Measurements from ENCODE around the gene BRCA2.
A peak's percentile ranks its signal among the peaks of the same experiment; 100 is the strongest.

Gene BRCA2

GRCh38 chr13:32282096-32282711 lies 33.1 kb upstream of the BRCA2 start:
- Histone ChIP-seq H3K27ac (ENCODE audit: low read depth, low read length) (no peak overlapping the region), H3K9ac (ENCODE audit: low read length in 5 of 5) (no peak overlapping the region), H3K27me3 (ENCODE audit: control insufficient read depth in 5 of 5, insufficient read depth in 4 of 5, low read length in 5 of 5) (no peaks in the 10 kb centered on the region), H3K4me3 (ENCODE audit: low read depth in 1 of 5, low read length in 5 of 5) (no peak overlapping the region), H3K4me1 (ENCODE audit: control insufficient read depth in 5 of 5, insufficient read depth in 5 of 5, low read length in 5 of 5) (peaks cover 0 to 15% (median 10%) of the 10 kb centered on the region in 5 donors), H3K36me3 (ENCODE audit: control insufficient read depth in 5 of 5, insufficient read depth in 5 of 5, low read length in 5 of 5) (peaks cover 12 to 40% (median 24%) of the 10 kb centered on the region in 5 donors), H3K9me3 (ENCODE audit: control insufficient read depth in 5 of 5, low read length in 5 of 5) (no peaks in the 10 kb centered on the region)

GRCh38 chr13:32284927-32285632 lies 30.2 kb upstream of the BRCA2 start:
- Histone ChIP-seq H3K27ac (ENCODE audit: low read depth, low read length) (peak overlapping the region; percentile 61), H3K36me3 (ENCODE audit: control insufficient read depth in 5 of 5, insufficient read depth in 5 of 5, low read length in 5 of 5) (peaks cover 0 to 20% (median 9%) of the 10 kb centered on the region in 5 donors), H3K27me3 (ENCODE audit: control insufficient read depth in 5 of 5, insufficient read depth in 4 of 5, low read length in 5 of 5) (no peaks in the 10 kb centered on the region), H3K9ac (ENCODE audit: low read length in 5 of 5) (no peak overlapping the region), H3K9me3 (ENCODE audit: control insufficient read depth in 5 of 5, low read length in 5 of 5) (no peaks in the 10 kb centered on the region), H3K4me1 (ENCODE audit: control insufficient read depth in 5 of 5, insufficient read depth in 5 of 5, low read length in 5 of 5) (peaks cover 0 to 15% (median 10%) of the 10 kb centered on the region in 5 donors), H3K4me3 (ENCODE audit: low read depth in 1 of 5, low read length in 5 of 5) (no peak overlapping the region)

- Histone ChIP-seq H3K4me1 (ENCODE audit: control insufficient read depth in 5 of 5, insufficient read depth in 5 of 5, low read length in 5 of 5) (peaks cover 0 to 15% (median 10%) of the 10 kb centered on the region in 5 donors), H3K27ac (ENCODE audit: low read depth, low read length) (peak overlapping the region; percentile 61), H3K9me3 (ENCODE audit: control insufficient read depth in 5 of 5, low read length in 5 of 5) (no peaks in the 10 kb centered on the region), H3K9ac (ENCODE audit: low read length in 5 of 5) (no peak overlapping the region), H3K4me3 (ENCODE audit: low read depth in 1 of 5, low read length in 5 of 5) (no peak overlapping the region), H3K27me3 (ENCODE audit: control insufficient read depth in 5 of 5, insufficient read depth in 4 of 5, low read length in 5 of 5) (no peaks in the 10 kb centered on the region), H3K36me3 (ENCODE audit: control insufficient read depth in 5 of 5, insufficient read depth in 5 of 5, low read length in 5 of 5) (peaks cover 0 to 18% (median 9%) of the 10 kb centered on the region in 5 donors)
Measured at GRCh38 chr13:32285633-32285965, 29.7 kb upstream of the BRCA2 start.

- Histone ChIP-seq H3K9ac (ENCODE audit: low read length in 5 of 5) (no peak overlapping the region), H3K36me3 (ENCODE audit: control insufficient read depth in 5 of 5, insufficient read depth in 5 of 5, low read length in 5 of 5) (peaks cover 0 to 18% (median 15%) of the 10 kb centered on the region in 5 donors), H3K4me1 (ENCODE audit: control insufficient read depth in 5 of 5, insufficient read depth in 5 of 5, low read length in 5 of 5) (peaks cover 0 to 4% (median 0%) of the 10 kb centered on the region in 5 donors), H3K27ac (ENCODE audit: low read depth, low read length) (no peak overlapping the region), H3K4me3 (ENCODE audit: low read depth in 1 of 5, low read length in 5 of 5) (no peak overlapping the region), H3K27me3 (ENCODE audit: control insufficient read depth in 5 of 5, insufficient read depth in 4 of 5, low read length in 5 of 5) (peaks cover 0 to 6% (median 0%) of the 10 kb centered on the region in 5 donors), H3K9me3 (ENCODE audit: control insufficient read depth in 5 of 5, low read length in 5 of 5) (no peaks in the 10 kb centered on the region)
Measured at GRCh38 chr13:32297206-32297605, 18.1 kb upstream of the BRCA2 start.

DNA sequence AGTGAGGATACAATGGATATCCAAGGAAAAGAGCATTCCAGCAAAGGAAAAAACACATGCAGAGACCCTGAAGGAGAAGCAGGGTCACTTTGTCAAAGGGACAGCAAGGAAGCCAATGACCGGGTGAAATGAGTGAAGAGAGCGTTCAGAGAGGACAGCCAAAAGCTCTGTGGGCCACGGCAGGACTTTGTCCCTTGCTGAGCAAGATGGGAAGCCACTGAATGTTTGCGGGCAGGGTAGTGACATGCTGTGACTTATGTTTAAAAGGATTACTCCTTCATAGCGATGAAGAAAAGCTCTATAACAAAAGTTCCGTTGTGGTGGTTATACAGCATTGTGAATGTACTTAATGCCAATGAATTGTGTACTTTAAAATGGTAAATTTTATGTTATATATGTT lies 16.6 kb upstream of the BRCA2 start:
- Histone ChIP-seq H3K4me1 (ENCODE audit: control insufficient read depth in 5 of 5, insufficient read depth in 5 of 5, low read length in 5 of 5) (peaks cover 0 to 4% (median 0%) of the 10 kb centered on the region in 5 donors), H3K4me3 (ENCODE audit: low read depth in 1 of 5, low read length in 5 of 5) (no peak overlapping the region), H3K36me3 (ENCODE audit: control insufficient read depth in 5 of 5, insufficient read depth in 5 of 5, low read length in 5 of 5) (peaks cover 0 to 18% (median 15%) of the 10 kb centered on the region in 5 donors), H3K27ac (ENCODE audit: low read depth, low read length) (no peak overlapping the region), H3K27me3 (ENCODE audit: control insufficient read depth in 5 of 5, insufficient read depth in 4 of 5, low read length in 5 of 5) (peaks cover 0 to 6% (median 0%) of the 10 kb centered on the region in 5 donors), H3K9ac (ENCODE audit: low read length in 5 of 5) (no peak overlapping the region), H3K9me3 (ENCODE audit: control insufficient read depth in 5 of 5, low read length in 5 of 5) (no peaks in the 10 kb centered on the region)

DNA sequence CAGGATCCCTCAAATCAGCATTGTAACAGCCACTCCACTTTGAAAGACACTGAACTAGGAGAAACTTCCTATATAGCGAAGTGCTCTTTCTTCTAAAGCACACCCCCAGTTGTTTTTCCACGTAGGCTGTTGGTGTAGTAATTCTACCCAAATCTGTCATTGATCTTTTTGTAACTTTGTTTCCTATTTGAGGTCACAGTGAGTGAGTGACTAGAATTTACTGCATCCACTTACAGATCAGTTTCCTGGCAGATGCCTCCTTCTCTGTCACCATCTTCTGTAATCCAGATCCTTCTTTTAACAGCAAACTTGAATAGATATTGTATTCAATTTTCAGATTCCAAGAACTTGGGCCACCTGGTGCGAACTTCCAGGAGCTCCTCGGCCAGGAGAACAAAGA lies 15.4 kb upstream of the BRCA2 start:
- Histone ChIP-seq H3K27ac (ENCODE audit: low read depth, low read length) (no peak overlapping the region), H3K4me3 (ENCODE audit: low read depth in 1 of 5, low read length in 5 of 5) (no peak overlapping the region), H3K36me3 (ENCODE audit: control insufficient read depth in 5 of 5, insufficient read depth in 5 of 5, low read length in 5 of 5) (peaks cover 0 to 13% (median 8%) of the 10 kb centered on the region in 5 donors), H3K27me3 (ENCODE audit: control insufficient read depth in 5 of 5, insufficient read depth in 4 of 5, low read length in 5 of 5) (peaks cover 0 to 6% (median 0%) of the 10 kb centered on the region in 5 donors), H3K9ac (ENCODE audit: low read length in 5 of 5) (no peak overlapping the region), H3K9me3 (ENCODE audit: control insufficient read depth in 5 of 5, low read length in 5 of 5) (no peaks in the 10 kb centered on the region), H3K4me1 (ENCODE audit: control insufficient read depth in 5 of 5, insufficient read depth in 5 of 5, low read length in 5 of 5) (peaks cover 0 to 4% (median 0%) of the 10 kb centered on the region in 5 donors)

- H3K27ac ChIP-seq (ENCODE audit: low read depth, low read length): no peak overlapping the region
- H3K4me1 ChIP-seq (ENCODE audit: control insufficient read depth in 5 of 5, insufficient read depth in 5 of 5, low read length in 5 of 5): peaks cover 0 to 4% (median 0%) of the 10 kb centered on the region in 5 donors
- H3K4me3 ChIP-seq (ENCODE audit: low read depth in 1 of 5, low read length in 5 of 5): no peak overlapping the region
- H3K36me3 ChIP-seq (ENCODE audit: control insufficient read depth in 5 of 5, insufficient read depth in 5 of 5, low read length in 5 of 5): peaks cover 0 to 9% (median 4%) of the 10 kb centered on the region in 5 donors
- H3K9me3 ChIP-seq (ENCODE audit: control insufficient read depth in 5 of 5, low read length in 5 of 5): no peaks in the 10 kb centered on the region
- H3K27me3 ChIP-seq (ENCODE audit: control insufficient read depth in 5 of 5, insufficient read depth in 4 of 5, low read length in 5 of 5): peaks cover 0 to 6% (median 0%) of the 10 kb centered on the region in 5 donors
- no peak overlapping the region for H3K9ac ChIP-seq (ENCODE audit: low read length in 5 of 5)
Measured at GRCh38 chr13:32300406-32300805, 14.9 kb upstream of the BRCA2 start.

DNA sequence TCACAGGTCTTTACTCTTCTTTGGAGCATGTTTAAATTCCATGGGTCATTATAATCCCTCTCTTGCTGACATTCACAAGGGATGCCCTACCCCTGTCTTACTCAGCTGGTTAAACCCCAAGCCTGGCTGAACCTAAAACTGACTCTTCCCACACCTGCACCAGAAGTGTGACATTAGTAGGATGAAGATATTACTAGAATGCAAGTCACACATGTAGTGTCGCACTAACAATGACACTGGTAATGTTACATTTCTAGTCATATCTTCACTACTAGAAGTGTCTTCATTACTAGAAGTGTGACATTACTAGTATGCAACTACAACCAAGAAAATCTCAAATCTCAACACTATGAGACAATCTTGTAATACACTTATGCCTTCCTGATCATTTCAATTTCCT lies 14.4 kb upstream of the BRCA2 start:
- H3K27me3 ChIP-seq (ENCODE audit: control insufficient read depth in 5 of 5, insufficient read depth in 4 of 5, low read length in 5 of 5): peaks cover 0 to 6% (median 0%) of the 10 kb centered on the region in 5 donors
- peaks cover 0 to 4% (median 2%) of the 10 kb centered on the region in 5 donors for H3K36me3 ChIP-seq (ENCODE audit: control insufficient read depth in 5 of 5, insufficient read depth in 5 of 5, low read length in 5 of 5)
- peaks cover 0 to 4% (median 0%) of the 10 kb centered on the region in 5 donors for H3K4me1 ChIP-seq (ENCODE audit: control insufficient read depth in 5 of 5, insufficient read depth in 5 of 5, low read length in 5 of 5)
- no peak overlapping the region for H3K27ac ChIP-seq (ENCODE audit: low read depth, low read length)
- no peak overlapping the region for H3K4me3 ChIP-seq (ENCODE audit: low read depth in 1 of 5, low read length in 5 of 5)
- H3K9ac ChIP-seq (ENCODE audit: low read length in 5 of 5): no peak overlapping the region
- no peaks in the 10 kb centered on the region for H3K9me3 ChIP-seq (ENCODE audit: control insufficient read depth in 5 of 5, low read length in 5 of 5)

- H3K36me3 ChIP-seq (ENCODE audit: control insufficient read depth in 5 of 5, insufficient read depth in 5 of 5, low read length in 5 of 5): peaks cover 0 to 2% (median 0%) of the 10 kb centered on the region in 5 donors
- peaks cover 0 to 6% (median 0%) of the 10 kb centered on the region in 5 donors for H3K27me3 ChIP-seq (ENCODE audit: control insufficient read depth in 5 of 5, insufficient read depth in 4 of 5, low read length in 5 of 5)
- H3K4me3 ChIP-seq (ENCODE audit: low read depth in 1 of 5, low read length in 5 of 5): no peak overlapping the region
- H3K9me3 ChIP-seq (ENCODE audit: control insufficient read depth in 5 of 5, low read length in 5 of 5): no peaks in the 10 kb centered on the region
- H3K27ac ChIP-seq (ENCODE audit: low read depth, low read length): no peak overlapping the region
- peaks cover 0 to 4% (median 0%) of the 10 kb centered on the region in 5 donors for H3K4me1 ChIP-seq (ENCODE audit: control insufficient read depth in 5 of 5, insufficient read depth in 5 of 5, low read length in 5 of 5)
- no peak overlapping the region for H3K9ac ChIP-seq (ENCODE audit: low read length in 5 of 5)
Measured at GRCh38 chr13:32302461-32302860, 12.8 kb upstream of the BRCA2 start.

GRCh38 chr13:32305646-32306045 lies 9.7 kb upstream of the BRCA2 start:
- H3K27me3 ChIP-seq (ENCODE audit: control insufficient read depth in 5 of 5, insufficient read depth in 4 of 5, low read length in 5 of 5): peaks cover 0 to 4% (median 0%) of the 10 kb centered on the region in 5 donors
- peaks cover 0 to 8% (median 4%) of the 10 kb centered on the region in 5 donors for H3K4me1 ChIP-seq (ENCODE audit: control insufficient read depth in 5 of 5, insufficient read depth in 5 of 5, low read length in 5 of 5)
- H3K4me3 ChIP-seq (ENCODE audit: low read depth in 1 of 5, low read length in 5 of 5): no peak overlapping the region
- H3K9me3 ChIP-seq (ENCODE audit: control insufficient read depth in 5 of 5, low read length in 5 of 5): no peaks in the 10 kb centered on the region
- H3K27ac ChIP-seq (ENCODE audit: low read depth, low read length): no peak overlapping the region
- no peaks in the 10 kb centered on the region for H3K36me3 ChIP-seq (ENCODE audit: control insufficient read depth in 5 of 5, insufficient read depth in 5 of 5, low read length in 5 of 5)
- H3K9ac ChIP-seq (ENCODE audit: low read length in 5 of 5): no peak overlapping the region

Measured in subcutaneous abdominal adipose tissue (tissue), 5 donors.